C4-2B (cell line): ENCODE results near the gene USP2.

Experiments
- ZFX ChIP-seq: fragments of 450-650 bp; IDR thresholded peaks from 2 replicates; pipeline ENCODE4 v1.6.1; 2017
- TF ChIP-seq, protein P1 (sequence below): fragments of 450-650 bp; conservative IDR thresholded peaks from 2 replicates; pipeline ENCODE4 v1.5.1; 2017; ENCODE audit warnings: mild to moderate bottlenecking

DNA sequence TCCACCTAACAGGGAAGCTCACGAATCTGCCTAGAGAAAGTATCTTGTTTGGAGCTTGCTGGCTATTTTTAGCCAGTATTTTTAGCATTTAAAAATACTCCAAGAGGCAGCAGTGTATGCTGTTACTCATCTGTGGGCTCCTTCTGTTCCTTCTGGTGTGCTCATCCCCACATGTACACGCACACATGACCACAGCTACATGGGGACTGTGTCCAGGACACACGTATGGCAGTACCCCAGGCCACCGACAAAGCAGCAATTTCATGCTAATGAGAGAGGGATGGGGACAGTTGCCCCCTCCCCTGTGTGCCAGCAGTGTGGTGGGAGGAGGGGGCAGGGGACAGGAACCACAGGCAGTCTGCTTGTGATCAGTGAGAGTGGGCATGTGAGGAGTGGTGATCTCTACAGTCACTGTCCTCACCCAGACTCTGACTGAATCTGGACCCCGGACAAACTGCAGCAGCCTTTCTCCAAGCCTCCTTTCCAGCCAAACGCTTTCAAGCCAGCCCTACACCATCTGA, 16.4 kb downstream of the USP2 start:
- TF ChIP-seq, protein P1, sequence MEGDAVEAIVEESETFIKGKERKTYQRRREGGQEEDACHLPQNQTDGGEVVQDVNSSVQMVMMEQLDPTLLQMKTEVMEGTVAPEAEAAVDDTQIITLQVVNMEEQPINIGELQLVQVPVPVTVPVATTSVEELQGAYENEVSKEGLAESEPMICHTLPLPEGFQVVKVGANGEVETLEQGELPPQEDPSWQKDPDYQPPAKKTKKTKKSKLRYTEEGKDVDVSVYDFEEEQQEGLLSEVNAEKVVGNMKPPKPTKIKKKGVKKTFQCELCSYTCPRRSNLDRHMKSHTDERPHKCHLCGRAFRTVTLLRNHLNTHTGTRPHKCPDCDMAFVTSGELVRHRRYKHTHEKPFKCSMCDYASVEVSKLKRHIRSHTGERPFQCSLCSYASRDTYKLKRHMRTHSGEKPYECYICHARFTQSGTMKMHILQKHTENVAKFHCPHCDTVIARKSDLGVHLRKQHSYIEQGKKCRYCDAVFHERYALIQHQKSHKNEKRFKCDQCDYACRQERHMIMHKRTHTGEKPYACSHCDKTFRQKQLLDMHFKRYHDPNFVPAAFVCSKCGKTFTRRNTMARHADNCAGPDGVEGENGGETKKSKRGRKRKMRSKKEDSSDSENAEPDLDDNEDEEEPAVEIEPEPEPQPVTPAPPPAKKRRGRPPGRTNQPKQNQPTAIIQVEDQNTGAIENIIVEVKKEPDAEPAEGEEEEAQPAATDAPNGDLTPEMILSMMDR, result no peak
- no peak for TF ChIP-seq ZFX
